Measurements from ENCODE around the gene SH3BP2. TPM values are rescaled to one million over a fixed set of nuclear protein-coding genes. Genes with fewer than 3 reads are reported as not detected.
A peak's percentile ranks its signal among the peaks of the same experiment; 100 is the strongest.

SH3BP2 gene
- total RNA-seq, 1 donor from 2014 or later = 39.1 TPM

- H3K4me3 Mint-ChIP-seq = no peak overlapping the region
- TF ChIP-seq CTCF (conservative IDR thresholded peaks at IDR 0.05) = no peak
- no peak for DNase-seq (ENCODE audit: low read depth, low spot score)
- H3K27me3 Mint-ChIP-seq (ENCODE audit: low read depth) = no peaks in the 10 kb centered on the region
- peaks cover 14% of the 10 kb centered on the region for H3K36me3 Mint-ChIP-seq (ENCODE audit: low read depth)
- H3K4me1 Mint-ChIP-seq = peaks cover 3% of the 10 kb centered on the region
- peak overlapping the region; percentile 35 for H3K27ac Mint-ChIP-seq (ENCODE audit: unreplicated experiment)
- no peaks in the 10 kb centered on the region for H3K9me3 Mint-ChIP-seq
Observed at GRCh38 chr4:2827874-2828751, 35.2 kb downstream of the SH3BP2 start.

- H3K4me3 Mint-ChIP-seq = peak overlapping the region; percentile 42
- H3K9me3 Mint-ChIP-seq = no peaks in the 10 kb centered on the region
- peaks cover 3% of the 10 kb centered on the region for H3K4me1 Mint-ChIP-seq
- no peak for TF ChIP-seq CTCF (conservative IDR thresholded peaks at IDR 0.05)
- no peaks in the 10 kb centered on the region for H3K27me3 Mint-ChIP-seq (ENCODE audit: low read depth)
- peaks cover 14% of the 10 kb centered on the region for H3K36me3 Mint-ChIP-seq (ENCODE audit: low read depth)
- no peak for DNase-seq (ENCODE audit: low read depth, low spot score)
- H3K27ac Mint-ChIP-seq (ENCODE audit: unreplicated experiment) = no peak overlapping the region
Observed at GRCh38 chr4:2828758-2829181, 35.9 kb downstream of the SH3BP2 start.

GRCh38 chr4:2829321-2829932 lies 36.5 kb downstream of the SH3BP2 start:
- Mint-ChIP-seq H3K36me3 (ENCODE audit: low read depth) (peaks cover 14% of the 10 kb centered on the region), H3K4me1 (peaks cover 3% of the 10 kb centered on the region), H3K4me3 (no peak overlapping the region), H3K27ac (ENCODE audit: unreplicated experiment) (no peak overlapping the region), H3K27me3 (ENCODE audit: low read depth) (no peaks in the 10 kb centered on the region), H3K9me3 (no peaks in the 10 kb centered on the region)
- no peak for TF ChIP-seq CTCF (conservative IDR thresholded peaks at IDR 0.05)
- no peak for DNase-seq (ENCODE audit: low read depth, low spot score)

- H3K27me3 Mint-ChIP-seq (ENCODE audit: low read depth) = no peaks in the 10 kb centered on the region
- H3K36me3 Mint-ChIP-seq (ENCODE audit: low read depth) = peaks cover 14% of the 10 kb centered on the region
- no peak for TF ChIP-seq CTCF (conservative IDR thresholded peaks at IDR 0.05)
- H3K4me1 Mint-ChIP-seq = peaks cover 3% of the 10 kb centered on the region
- no peak overlapping the region for H3K4me3 Mint-ChIP-seq
- no peak for DNase-seq (ENCODE audit: low read depth, low spot score)
- no peak overlapping the region for H3K27ac Mint-ChIP-seq (ENCODE audit: unreplicated experiment)
- H3K9me3 Mint-ChIP-seq = no peaks in the 10 kb centered on the region
Observed at GRCh38 chr4:2829933-2830451, 37.1 kb downstream of the SH3BP2 start.

- no peak overlapping the region for H3K27ac Mint-ChIP-seq (ENCODE audit: unreplicated experiment)
- H3K9me3 Mint-ChIP-seq = no peaks in the 10 kb centered on the region
- no peaks in the 10 kb centered on the region for H3K27me3 Mint-ChIP-seq (ENCODE audit: low read depth)
- H3K4me3 Mint-ChIP-seq = no peak overlapping the region
- no peak for DNase-seq (ENCODE audit: low read depth, low spot score)
- H3K36me3 Mint-ChIP-seq (ENCODE audit: low read depth) = peaks cover 8% of the 10 kb centered on the region
- H3K4me1 Mint-ChIP-seq = peaks cover 3% of the 10 kb centered on the region
- TF ChIP-seq CTCF (conservative IDR thresholded peaks at IDR 0.05) = no peak
Observed at GRCh38 chr4:2830632-2831610, 38.0 kb downstream of the SH3BP2 start.
